ENCODE data around the gene VMAC. TPM values are rescaled to one million over a fixed set of nuclear protein-coding genes. Genes with fewer than 3 reads are reported as not detected.

The VMAC gene
- total RNA-seq, 1 donor from 2014 or later: 3.9 TPM

DNA sequence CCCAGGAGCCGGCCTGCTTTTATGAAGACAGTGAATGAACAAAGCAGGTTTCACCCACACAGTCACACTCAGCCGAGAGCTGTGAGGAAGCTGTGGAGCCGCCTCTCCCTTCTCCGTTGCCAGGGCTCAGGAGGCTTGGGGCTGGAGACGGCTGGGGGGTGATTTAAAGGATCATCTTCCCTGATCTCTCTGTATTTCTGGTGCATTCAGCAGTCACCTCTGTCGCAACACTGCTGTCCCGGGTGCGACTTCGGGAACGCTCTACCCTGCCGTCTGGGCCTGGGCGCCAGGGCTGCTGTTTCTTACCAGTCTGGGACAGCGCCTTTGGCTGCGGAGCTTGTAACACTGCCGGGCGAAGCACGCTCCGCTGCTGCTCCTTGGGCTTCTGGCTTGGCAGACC lies 27.5 kb downstream of the VMAC start:
- FAIRE-seq (no peak), DNase-seq (ENCODE audit: low read depth) (no peak)
- Histone ChIP-seq H3K27me3 (ENCODE audit: insufficient read depth, low read length) (no peaks in the 10 kb centered on the region), H2AFZ (ENCODE audit: low read depth, low read length) (no peak overlapping the region), H3K27ac (ENCODE audit: low read depth, low read length) (no peak overlapping the region), H4K20me1 (ENCODE audit: insufficient read depth, low read length) (peaks cover 46% of the 10 kb centered on the region), H3K4me2 (ENCODE audit: low read length) (no peak overlapping the region), H3K79me2 (ENCODE audit: insufficient read depth, low read length) (peaks cover 2% of the 10 kb centered on the region), H3K9me3 (ENCODE audit: insufficient read depth, low read depth, low read length) (no peaks in the 10 kb centered on the region), H3K4me1 (ENCODE audit: insufficient read depth, low read length) (peaks cover 13% of the 10 kb centered on the region), H3K36me3 (ENCODE audit: insufficient read depth, low read length) (peaks cover 31% of the 10 kb centered on the region), H3K9ac (ENCODE audit: low read length) (no peak overlapping the region), H3K4me3 (ENCODE audit: insufficient read depth, low read depth, low read length) (no peak overlapping the region)
- Mint-ChIP-seq H3K27ac (ENCODE audit: unreplicated experiment) (no peak overlapping the region), H3K4me1 (ENCODE audit: low read depth, unreplicated experiment) (peaks cover 5% of the 10 kb centered on the region), H3K9me3 (ENCODE audit: unreplicated experiment) (no peaks in the 10 kb centered on the region), H3K27me3 (ENCODE audit: low read depth, unreplicated experiment) (no peaks in the 10 kb centered on the region), H3K36me3 (ENCODE audit: low read depth, unreplicated experiment) (peaks cover 4% of the 10 kb centered on the region), H3K4me3 (ENCODE audit: unreplicated experiment) (no peak overlapping the region)
- TF ChIP-seq, protein P1, sequence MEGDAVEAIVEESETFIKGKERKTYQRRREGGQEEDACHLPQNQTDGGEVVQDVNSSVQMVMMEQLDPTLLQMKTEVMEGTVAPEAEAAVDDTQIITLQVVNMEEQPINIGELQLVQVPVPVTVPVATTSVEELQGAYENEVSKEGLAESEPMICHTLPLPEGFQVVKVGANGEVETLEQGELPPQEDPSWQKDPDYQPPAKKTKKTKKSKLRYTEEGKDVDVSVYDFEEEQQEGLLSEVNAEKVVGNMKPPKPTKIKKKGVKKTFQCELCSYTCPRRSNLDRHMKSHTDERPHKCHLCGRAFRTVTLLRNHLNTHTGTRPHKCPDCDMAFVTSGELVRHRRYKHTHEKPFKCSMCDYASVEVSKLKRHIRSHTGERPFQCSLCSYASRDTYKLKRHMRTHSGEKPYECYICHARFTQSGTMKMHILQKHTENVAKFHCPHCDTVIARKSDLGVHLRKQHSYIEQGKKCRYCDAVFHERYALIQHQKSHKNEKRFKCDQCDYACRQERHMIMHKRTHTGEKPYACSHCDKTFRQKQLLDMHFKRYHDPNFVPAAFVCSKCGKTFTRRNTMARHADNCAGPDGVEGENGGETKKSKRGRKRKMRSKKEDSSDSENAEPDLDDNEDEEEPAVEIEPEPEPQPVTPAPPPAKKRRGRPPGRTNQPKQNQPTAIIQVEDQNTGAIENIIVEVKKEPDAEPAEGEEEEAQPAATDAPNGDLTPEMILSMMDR (IDR thresholded peaks at IDR 0.05; ENCODE audit: insufficient read depth, low read depth, low read length): no peak
- TF ChIP-seq EZH2 (IDR thresholded peaks at IDR 0.05; ENCODE audit: insufficient read depth, low read length): no peak

DNA sequence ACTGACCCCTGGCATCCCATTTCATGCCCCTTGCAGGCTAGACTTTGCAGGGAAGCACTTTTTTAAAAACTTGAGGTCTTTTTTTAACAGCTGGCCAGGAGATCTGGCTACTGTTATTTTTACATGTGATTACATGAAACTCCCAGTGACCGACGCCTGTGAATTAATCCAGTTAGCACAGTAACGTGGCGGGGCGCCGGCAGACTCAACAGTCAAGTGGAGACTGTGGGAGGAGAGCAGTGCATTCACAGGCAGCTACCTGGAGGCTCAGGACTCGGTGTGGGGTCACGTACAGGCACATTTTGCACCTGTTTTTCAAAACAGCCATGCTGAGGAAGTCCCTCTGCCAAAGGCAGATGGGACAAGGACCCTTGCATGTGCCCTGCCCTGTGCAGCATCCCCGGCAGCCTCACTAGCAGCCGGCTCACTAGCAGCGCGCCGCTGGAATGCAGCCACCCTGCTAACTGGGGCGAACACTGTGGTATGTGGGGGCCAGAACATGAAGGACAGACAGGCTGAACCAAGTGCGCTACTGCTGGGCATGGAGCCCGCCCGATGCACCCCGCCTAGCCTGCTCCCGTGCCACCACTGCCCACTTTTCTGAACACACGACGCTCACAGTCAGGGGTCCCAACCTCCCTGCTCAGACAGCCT lies 28.1 kb downstream of the VMAC start:
- DNase-seq (ENCODE audit: low read depth) (no peak), FAIRE-seq (no peak)
- H3K4me3 ChIP-seq (ENCODE audit: insufficient read depth, low read depth, low read length): no peak overlapping the region
- H3K36me3 Mint-ChIP-seq (ENCODE audit: low read depth, unreplicated experiment): peaks cover 4% of the 10 kb centered on the region
- H3K9me3 ChIP-seq (ENCODE audit: insufficient read depth, low read depth, low read length): no peaks in the 10 kb centered on the region
- no peak overlapping the region for H3K27ac ChIP-seq (ENCODE audit: low read depth, low read length)
- H3K4me2 ChIP-seq (ENCODE audit: low read length): no peak overlapping the region
- no peaks in the 10 kb centered on the region for H3K27me3 ChIP-seq (ENCODE audit: insufficient read depth, low read length)
- H3K4me1 ChIP-seq (ENCODE audit: insufficient read depth, low read length): peaks cover 13% of the 10 kb centered on the region
- peaks cover 4% of the 10 kb centered on the region for H3K79me2 ChIP-seq (ENCODE audit: insufficient read depth, low read length)
- H2AFZ ChIP-seq (ENCODE audit: low read depth, low read length): no peak overlapping the region
- no peak overlapping the region for H3K9ac ChIP-seq (ENCODE audit: low read length)
- H3K36me3 ChIP-seq (ENCODE audit: insufficient read depth, low read length): peaks cover 25% of the 10 kb centered on the region
- H4K20me1 ChIP-seq (ENCODE audit: insufficient read depth, low read length): peaks cover 51% of the 10 kb centered on the region
- no peak overlapping the region for H3K4me3 Mint-ChIP-seq (ENCODE audit: unreplicated experiment)
- H3K27me3 Mint-ChIP-seq (ENCODE audit: low read depth, unreplicated experiment): no peaks in the 10 kb centered on the region
- peaks cover 5% of the 10 kb centered on the region for H3K4me1 Mint-ChIP-seq (ENCODE audit: low read depth, unreplicated experiment)
- H3K9me3 Mint-ChIP-seq (ENCODE audit: unreplicated experiment): no peaks in the 10 kb centered on the region
- TF ChIP-seq EZH2 (IDR thresholded peaks at IDR 0.05; ENCODE audit: insufficient read depth, low read length): no peak
- TF ChIP-seq, protein P1 (IDR thresholded peaks at IDR 0.05; ENCODE audit: insufficient read depth, low read depth, low read length): no peak
- H3K27ac Mint-ChIP-seq (ENCODE audit: unreplicated experiment): no peak overlapping the region

DNA sequence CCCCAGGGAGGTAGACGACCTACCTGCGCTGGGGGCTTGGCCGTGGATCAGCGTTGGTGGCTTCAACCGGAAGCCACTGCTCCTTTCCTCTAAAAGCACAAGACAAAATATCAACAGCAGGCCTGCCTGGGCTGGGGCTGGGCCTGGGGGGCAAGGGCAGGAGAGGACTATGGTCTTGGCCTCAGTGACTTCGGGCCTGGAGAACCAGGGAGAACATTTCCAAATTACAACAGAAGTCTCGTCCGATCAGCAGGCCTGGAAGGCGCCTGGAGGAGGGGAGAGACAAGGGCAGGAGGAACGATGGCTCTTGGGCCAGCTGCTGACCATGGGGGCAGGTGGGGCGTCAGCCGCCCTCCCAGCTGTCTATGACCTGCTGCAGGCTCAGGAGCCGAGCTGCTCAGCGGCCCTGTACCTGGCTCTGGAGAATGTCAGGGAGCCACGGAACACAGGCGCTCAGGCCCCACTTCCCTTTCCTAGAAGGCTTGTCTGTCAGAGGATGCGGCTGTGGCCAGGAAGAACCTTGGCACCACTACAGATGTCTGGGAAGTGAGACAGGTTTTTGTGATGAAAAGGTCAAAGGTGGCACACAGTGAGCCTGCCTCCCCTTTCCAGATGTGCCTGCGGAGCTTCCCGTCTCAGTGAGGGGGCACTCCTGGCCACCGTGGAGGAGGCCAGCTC lies 28.9 kb downstream of the VMAC start:
- no peak overlapping the region for H2AFZ ChIP-seq (ENCODE audit: low read depth, low read length)
- DNase-seq (ENCODE audit: low read depth) (no peak), FAIRE-seq (no peak)
- peaks cover 4% of the 10 kb centered on the region for H3K79me2 ChIP-seq (ENCODE audit: insufficient read depth, low read length)
- Mint-ChIP-seq H3K27me3 (ENCODE audit: low read depth, unreplicated experiment) (no peaks in the 10 kb centered on the region), H3K4me1 (ENCODE audit: low read depth, unreplicated experiment) (peaks cover 5% of the 10 kb centered on the region), H3K4me3 (ENCODE audit: unreplicated experiment) (peak overlapping the region; percentile 54), H3K27ac (ENCODE audit: unreplicated experiment) (no peak overlapping the region), H3K9me3 (ENCODE audit: unreplicated experiment) (no peaks in the 10 kb centered on the region), H3K36me3 (ENCODE audit: low read depth, unreplicated experiment) (peaks cover 7% of the 10 kb centered on the region)
- TF ChIP-seq, protein P1 (IDR thresholded peaks at IDR 0.05; ENCODE audit: insufficient read depth, low read depth, low read length): no peak
- no peak for TF ChIP-seq EZH2 (IDR thresholded peaks at IDR 0.05; ENCODE audit: insufficient read depth, low read length)
- H3K27me3 ChIP-seq (ENCODE audit: insufficient read depth, low read length): no peaks in the 10 kb centered on the region
- no peak overlapping the region for H3K27ac ChIP-seq (ENCODE audit: low read depth, low read length)
- no peak overlapping the region for H3K4me2 ChIP-seq (ENCODE audit: low read length)
- H4K20me1 ChIP-seq (ENCODE audit: insufficient read depth, low read length): peaks cover 57% of the 10 kb centered on the region
- no peak overlapping the region for H3K4me3 ChIP-seq (ENCODE audit: insufficient read depth, low read depth, low read length)
- H3K9me3 ChIP-seq (ENCODE audit: insufficient read depth, low read depth, low read length): no peaks in the 10 kb centered on the region
- peaks cover 13% of the 10 kb centered on the region for H3K4me1 ChIP-seq (ENCODE audit: insufficient read depth, low read length)
- H3K36me3 ChIP-seq (ENCODE audit: insufficient read depth, low read length): peaks cover 20% of the 10 kb centered on the region
- H3K9ac ChIP-seq (ENCODE audit: low read length): no peak overlapping the region
